Kidney (tissue), 14 donors: ENCODE results near the gene TSKU. TPM values are rescaled to one million over a fixed set of nuclear protein-coding genes. Genes with fewer than 3 reads are reported as not detected.

Source experiments
- DNase-seq, 5 donors: peaks; one replicate each; pipeline ENCODE4 v3.0.0-alpha.2; 2013 to 2020
- FAIRE-seq: peaks from 2 replicates; lab custom pipeline; 2012; peaks lifted over from hg19 to GRCh38; lab: Jason Lieb, UNC
- H3K27ac ChIP-seq, 2 donors: one replicate each; pipeline ENCODE4 v1.7.0; 2013; ENCODE audit warnings: low read depth in 2 of 2, low read length in 2 of 2, inconsistent platforms in 1 of 2
- H3K27me3 ChIP-seq: one replicate; pipeline ENCODE4 v1.7.1; 2013; ENCODE audit warnings: low read length, inconsistent platforms; ENCODE audit not compliant: control insufficient read depth, insufficient read depth
- H3K36me3 ChIP-seq, 3 donors: one replicate each; pipeline versions ENCODE4 v1.7.0 to v1.7.1; 2013; ENCODE audit warnings: low read length in 3 of 3, control low read depth in 1 of 3, inconsistent platforms in 1 of 3; ENCODE audit not compliant: insufficient read depth in 3 of 3, control insufficient read depth in 2 of 3
- H3K4me1 ChIP-seq, 3 donors: one replicate each; pipeline versions ENCODE4 v1.7.0 to v1.7.1; 2013; ENCODE audit warnings: low read length in 3 of 3, inconsistent platforms in 1 of 3, low read depth in 1 of 3; ENCODE audit not compliant: control insufficient read depth in 2 of 3, insufficient read depth in 2 of 3
- H3K4me3 ChIP-seq, 3 donors: one replicate each; pipeline versions ENCODE4 v1.7.0 to v1.8.1; 2013; ENCODE audit warnings: low read length in 3 of 3, control low read depth in 1 of 3, inconsistent platforms in 1 of 3
- H3K9ac ChIP-seq, 3 donors: one replicate each; pipeline versions ENCODE4 v1.7.0 to v1.7.1; 2013; ENCODE audit warnings: low read length in 3 of 3, control low read depth in 1 of 3, inconsistent platforms in 1 of 3
- H3K9me3 ChIP-seq, 3 donors: one replicate each; pipeline versions ENCODE4 v1.7.0 to v1.7.1; 2013; ENCODE audit warnings: low read length in 3 of 3, control low read depth in 1 of 3, inconsistent platforms in 1 of 3; ENCODE audit not compliant: control insufficient read depth in 2 of 3, insufficient read depth in 1 of 3
- intact Hi-C: fragments of 100-400 bp; cut with DNase I; formaldehyde crosslinking; loops from one replicate; pipeline ENCODE4 v1.11.1; 2022
- polyA plus RNA-seq: library from polyadenylated mRNA; stranded (reverse); fragments of 350-450 nt; fragmentation: Illumina TruSeq; extraction: RNeasy Lipid Tissue Mini Kit (QIAGEN cat#74804); gene quantifications from one replicate; pipeline ENCODE4 v1.2.3, GENCODE V29; 2014; ENCODE audit warnings: low read depth, low replicate concordance; ENCODE audit not compliant: insufficient read depth
- total RNA-seq: library from RNA; stranded (reverse); fragmentation: NEBNext Ultra II Directional; extraction: Animal tissue kit (Norgen Biotek cat#: 25700); gene quantifications from one replicate; pipeline ENCODE4 v1.2.1, GENCODE V29; 2021
- TF ChIP-seq, protein P1 (sequence below): IDR thresholded peaks from 3 replicates; pipeline ENCODE4 v1.5.1; 2012; ENCODE audit warnings: mild to moderate bottlenecking, moderate library complexity, borderline replicate concordance; ENCODE audit not compliant: insufficient read depth; ENCODE audit errors: extremely low read depth
- donor health status: control.
- donor health status: control.
- donor health status: control.
- donor health status: control.
- donor health status: control.
- donor health status: DM: yes; HTN: yes; CAD: no.
- donor health status: Normal renal cell carcinoma (clear cell type).

TSKU gene
- total and polyA plus RNA-seq, 2 donors from 2014 or later, result 27.3 to 41.0 TPM

DNA sequence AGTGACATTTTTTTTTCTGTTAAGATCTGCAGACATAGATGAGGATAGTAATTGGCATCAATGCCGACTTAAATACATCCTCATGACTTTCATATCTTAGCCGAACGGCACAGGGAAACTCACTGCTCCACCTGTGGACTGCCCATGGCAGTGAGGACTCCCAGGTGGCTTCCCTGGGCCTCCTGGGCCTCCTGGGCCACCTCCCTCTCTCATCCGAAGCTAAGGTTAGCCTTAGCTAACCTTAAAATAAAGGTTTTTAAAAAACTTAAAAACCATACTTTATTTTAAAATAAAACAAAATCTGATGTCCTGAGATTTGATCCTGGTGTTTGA lies 38.1 kb upstream of the TSKU start:
- intact Hi-C loops, result no loop called here
- no peaks in the 10 kb centered on the region for H3K9me3 ChIP-seq
- FAIRE-seq (no peak), DNase-seq (no peak)
- TF ChIP-seq, protein P1, sequence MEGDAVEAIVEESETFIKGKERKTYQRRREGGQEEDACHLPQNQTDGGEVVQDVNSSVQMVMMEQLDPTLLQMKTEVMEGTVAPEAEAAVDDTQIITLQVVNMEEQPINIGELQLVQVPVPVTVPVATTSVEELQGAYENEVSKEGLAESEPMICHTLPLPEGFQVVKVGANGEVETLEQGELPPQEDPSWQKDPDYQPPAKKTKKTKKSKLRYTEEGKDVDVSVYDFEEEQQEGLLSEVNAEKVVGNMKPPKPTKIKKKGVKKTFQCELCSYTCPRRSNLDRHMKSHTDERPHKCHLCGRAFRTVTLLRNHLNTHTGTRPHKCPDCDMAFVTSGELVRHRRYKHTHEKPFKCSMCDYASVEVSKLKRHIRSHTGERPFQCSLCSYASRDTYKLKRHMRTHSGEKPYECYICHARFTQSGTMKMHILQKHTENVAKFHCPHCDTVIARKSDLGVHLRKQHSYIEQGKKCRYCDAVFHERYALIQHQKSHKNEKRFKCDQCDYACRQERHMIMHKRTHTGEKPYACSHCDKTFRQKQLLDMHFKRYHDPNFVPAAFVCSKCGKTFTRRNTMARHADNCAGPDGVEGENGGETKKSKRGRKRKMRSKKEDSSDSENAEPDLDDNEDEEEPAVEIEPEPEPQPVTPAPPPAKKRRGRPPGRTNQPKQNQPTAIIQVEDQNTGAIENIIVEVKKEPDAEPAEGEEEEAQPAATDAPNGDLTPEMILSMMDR, result no peak
- no peak overlapping the region for H3K4me3 ChIP-seq
- no peak overlapping the region for H3K9ac ChIP-seq
- H3K27me3 ChIP-seq, result no peaks in the 10 kb centered on the region
- H3K4me1 ChIP-seq, result peaks cover 0 to under 1% (median 0%) of the 10 kb centered on the region in 3 donors
- H3K36me3 ChIP-seq, result no peaks in the 10 kb centered on the region
- no peak overlapping the region for H3K27ac ChIP-seq

DNA sequence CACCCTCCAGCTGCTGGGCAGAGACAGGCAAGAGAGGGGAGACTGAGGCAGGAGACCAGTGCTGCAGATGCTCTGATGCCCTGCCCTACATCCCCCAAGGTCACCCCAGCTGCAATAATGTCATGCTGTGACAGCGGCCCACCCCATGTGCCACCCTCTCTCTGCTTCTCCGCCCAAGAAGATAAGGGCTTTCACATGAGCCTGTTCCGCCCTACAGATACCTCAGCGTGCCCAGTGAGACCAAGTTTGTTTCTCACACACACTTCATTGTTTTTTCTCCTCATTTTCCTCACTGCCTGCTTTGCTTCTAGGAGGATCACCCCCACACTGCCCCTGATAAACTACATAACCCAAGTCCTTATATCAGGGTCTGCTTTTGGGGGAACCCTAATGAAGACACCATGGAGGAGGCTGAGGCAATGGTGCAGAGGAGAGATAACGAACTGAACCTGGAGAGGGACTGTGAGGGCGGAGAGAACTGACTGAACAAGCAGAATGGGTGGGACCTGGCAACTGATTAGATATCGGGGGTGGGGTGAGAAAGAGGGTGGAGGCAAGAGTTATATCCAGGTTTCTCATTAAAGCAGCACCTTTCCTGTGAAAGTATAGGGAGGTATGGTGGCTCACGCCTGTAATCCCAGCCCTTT lies 37.5 kb upstream of the TSKU start:
- H3K4me1 ChIP-seq, result peaks cover 0 to 2% (median 0%) of the 10 kb centered on the region in 3 donors
- no peak for FAIRE-seq
- intact Hi-C loops, result no loop called here
- H3K27ac ChIP-seq, result no peak overlapping the region
- no peaks in the 10 kb centered on the region for H3K27me3 ChIP-seq
- DNase-seq, result no peak
- TF ChIP-seq, protein P1, result no peak
- no peak overlapping the region for H3K4me3 ChIP-seq
- H3K36me3 ChIP-seq, result no peaks in the 10 kb centered on the region
- no peak overlapping the region for H3K9ac ChIP-seq
- H3K9me3 ChIP-seq, result no peaks in the 10 kb centered on the region

DNA sequence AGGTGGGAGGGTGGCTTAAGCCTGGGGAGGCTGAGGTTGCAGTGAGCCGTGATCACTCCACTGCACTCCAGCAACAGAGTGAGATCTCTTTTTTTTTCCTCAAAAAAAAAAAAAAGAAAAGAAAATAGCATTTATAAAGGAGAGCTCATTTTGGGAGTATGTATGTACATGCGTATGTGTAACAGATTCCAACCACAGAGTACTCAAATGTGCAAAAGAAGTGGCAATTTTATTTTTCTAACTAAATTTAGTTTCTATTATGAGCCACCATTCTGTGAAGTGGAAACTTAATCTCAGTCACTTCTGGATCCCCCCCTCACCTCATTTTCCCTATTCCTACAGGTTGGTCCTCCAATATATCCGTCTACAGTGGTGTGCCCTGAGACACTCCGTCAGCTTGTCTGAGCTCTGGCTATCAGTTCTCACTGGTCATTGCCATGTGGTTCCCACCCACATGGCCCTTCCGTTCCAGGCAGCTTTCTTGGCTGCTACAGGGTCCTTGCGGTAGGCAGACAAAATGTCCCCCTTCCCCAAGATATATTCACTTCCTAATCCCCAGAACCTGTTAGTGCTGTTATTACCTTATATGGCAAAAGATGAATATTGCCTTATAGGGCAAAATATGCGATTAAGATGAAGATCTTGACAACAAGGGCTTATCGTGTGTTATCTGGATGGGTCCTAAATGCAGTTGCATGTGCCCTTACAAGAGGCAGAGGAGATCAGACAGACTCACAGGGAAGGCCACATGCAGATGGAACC lies 35.8 kb upstream of the TSKU start:
- TF ChIP-seq, protein P1, result no peak
- Histone ChIP-seq H3K4me3 (no peak overlapping the region), H3K4me1 (peaks cover 0 to 5% (median 0%) of the 10 kb centered on the region in 3 donors), H3K27me3 (no peaks in the 10 kb centered on the region), H3K27ac (no peak overlapping the region), H3K9ac (no peak overlapping the region), H3K9me3 (no peaks in the 10 kb centered on the region), H3K36me3 (no peaks in the 10 kb centered on the region)
- DNase-seq, result no peak
- FAIRE-seq, result no peak
- intact Hi-C loops, result no loop called here
